ENCODE measurements around the gene DIAPH3.

The DIAPH3 gene

GRCh38 chr13:59701261-59701660, 462.5 kb downstream of the DIAPH3 start:
- DNase-seq, result no peak

- DNase-seq, result peak; percentile 72
These were observed 463.4 kb downstream of the DIAPH3 start for GRCh38 chr13:59700281-59700680.

- DNase-seq, result no peak
These were observed 467.5 kb downstream of the DIAPH3 start for GRCh38 chr13:59696271-59696670.

GRCh38 chr13:59691501-59692066, 472.1 kb downstream of the DIAPH3 start:
- no peak for DNase-seq

- peak; percentile 44 for DNase-seq
These were observed 472.7 kb downstream of the DIAPH3 start for GRCh38 chr13:59690857-59691500.

GRCh38 chr13:59689057-59689456, 474.7 kb downstream of the DIAPH3 start:
- no peak for DNase-seq

GRCh38 chr13:59686798-59687394, 476.8 kb downstream of the DIAPH3 start:
- no peak for DNase-seq

GRCh38 chr13:59684105-59684504, 479.6 kb downstream of the DIAPH3 start:
- no peak for DNase-seq

- DNase-seq, result no peak
These were observed 482.0 kb downstream of the DIAPH3 start for GRCh38 chr13:59681636-59682311.

- peak; percentile 20 for DNase-seq
These were observed 483.2 kb downstream of the DIAPH3 start for GRCh38 chr13:59680429-59681024.

GRCh38 chr13:59679254-59679653, 484.5 kb downstream of the DIAPH3 start:
- DNase-seq, result no peak

- DNase-seq, result peak; percentile 54
These were observed 485.5 kb downstream of the DIAPH3 start for GRCh38 chr13:59677966-59678814.

GRCh38 chr13:59677430-59677829, 486.3 kb downstream of the DIAPH3 start:
- no peak for DNase-seq

- DNase-seq, result no peak
These were observed 489.1 kb downstream of the DIAPH3 start for GRCh38 chr13:59674616-59675015.

- peak; percentile 82 for DNase-seq
These were observed 490.4 kb downstream of the DIAPH3 start for GRCh38 chr13:59673286-59673685.

GRCh38 chr13:59672445-59672844, 491.3 kb downstream of the DIAPH3 start:
- DNase-seq, result no peak

- peak; percentile 11 for DNase-seq
These were observed 491.8 kb downstream of the DIAPH3 start for GRCh38 chr13:59671881-59672280.

GRCh38 chr13:59666504-59666903, 497.2 kb downstream of the DIAPH3 start:
- DNase-seq, result no peak

- peak; percentile 2 for DNase-seq
These were observed 498.0 kb downstream of the DIAPH3 start for GRCh38 chr13:59665732-59666131.

GRCh38 chr13:59665184-59665583, 498.5 kb downstream of the DIAPH3 start:
- no peak for DNase-seq

GRCh38 chr13:59664586-59664985, 499.1 kb downstream of the DIAPH3 start:
- no peak for DNase-seq

- no peak for DNase-seq
These were observed 500.0 kb downstream of the DIAPH3 start for GRCh38 chr13:59663707-59664106.

GRCh38 chr13:59660582-59660981, 503.1 kb downstream of the DIAPH3 start:
- no peak for DNase-seq
